GM18511 (cell line): ENCODE measurements around the gene UBR4.

Source experiments
- ATAC-seq: cut with Tn5 transposase; IDR thresholded peaks from one replicate; pipeline ENCODE4 v1.9.1; 2021; ENCODE audit warnings: mild to moderate bottlenecking, moderate library complexity; ENCODE audit not compliant: unreplicated experiment

Gene UBR4

GRCh38 chr1:19096990-19097389 lies 113.1 kb downstream of the UBR4 start:
- no peak for ATAC-seq

- ATAC-seq: no peak
Measured at GRCh38 chr1:19096036-19096833, 113.8 kb downstream of the UBR4 start.

GRCh38 chr1:19091196-19091953 lies 118.7 kb downstream of the UBR4 start:
- ATAC-seq: no peak

- no peak for ATAC-seq
Measured at GRCh38 chr1:19089524-19089923, 120.5 kb downstream of the UBR4 start.

- ATAC-seq: no peak
Measured at GRCh38 chr1:19088717-19089442, 121.2 kb downstream of the UBR4 start.

GRCh38 chr1:19087737-19088594 lies 122.1 kb downstream of the UBR4 start:
- no peak for ATAC-seq

- no peak for ATAC-seq
Measured at GRCh38 chr1:19087017-19087736, 122.9 kb downstream of the UBR4 start.

- ATAC-seq: no peak
Measured at GRCh38 chr1:19086176-19086875, 123.7 kb downstream of the UBR4 start.

GRCh38 chr1:19084206-19084738 lies 125.8 kb downstream of the UBR4 start:
- no peak for ATAC-seq

- ATAC-seq: no peak
Measured at GRCh38 chr1:19083081-19083480, 127.0 kb downstream of the UBR4 start.

GRCh38 chr1:19081218-19081893 lies 128.7 kb downstream of the UBR4 start:
- ATAC-seq: no peak

GRCh38 chr1:19080721-19081120 lies 129.3 kb downstream of the UBR4 start:
- ATAC-seq: no peak

GRCh38 chr1:19079541-19080472 lies 130.3 kb downstream of the UBR4 start:
- no peak for ATAC-seq

- no peak for ATAC-seq
Measured at GRCh38 chr1:19078536-19078935, 131.5 kb downstream of the UBR4 start.

- ATAC-seq: no peak
Measured at GRCh38 chr1:19076841-19077616, 133.0 kb downstream of the UBR4 start.

GRCh38 chr1:19074902-19075721 lies 135.0 kb downstream of the UBR4 start:
- no peak for ATAC-seq
